ENCODE data around the gene PRKAG2.
A peak's percentile ranks its signal among the peaks of the same experiment; 100 is the strongest.

The PRKAG2 gene

GRCh38 chr7:151704299-151704959 is 172.5 kb downstream of the PRKAG2 start:
- DNase-seq: no peak

DNA sequence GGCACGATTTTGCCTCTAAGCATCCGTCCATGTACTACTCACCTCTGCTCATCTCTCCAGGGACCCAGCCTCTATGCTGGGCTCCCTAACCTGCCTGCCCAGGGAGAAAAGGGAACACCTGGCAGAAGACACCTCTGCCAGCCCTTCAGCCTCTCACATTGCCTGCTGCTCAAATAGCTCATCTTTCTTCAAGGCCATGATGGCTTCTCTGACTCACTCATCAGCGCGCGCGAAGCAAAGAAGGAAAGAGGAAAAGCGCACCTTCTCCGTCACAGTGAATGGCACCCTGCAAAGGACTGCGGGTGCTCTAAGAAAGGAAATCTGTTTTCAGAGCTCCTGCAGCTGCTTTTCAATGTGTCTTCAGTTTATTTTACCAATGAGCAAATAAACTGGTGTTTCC is 174.0 kb downstream of the PRKAG2 start:
- DNase-seq: no peak

DNA sequence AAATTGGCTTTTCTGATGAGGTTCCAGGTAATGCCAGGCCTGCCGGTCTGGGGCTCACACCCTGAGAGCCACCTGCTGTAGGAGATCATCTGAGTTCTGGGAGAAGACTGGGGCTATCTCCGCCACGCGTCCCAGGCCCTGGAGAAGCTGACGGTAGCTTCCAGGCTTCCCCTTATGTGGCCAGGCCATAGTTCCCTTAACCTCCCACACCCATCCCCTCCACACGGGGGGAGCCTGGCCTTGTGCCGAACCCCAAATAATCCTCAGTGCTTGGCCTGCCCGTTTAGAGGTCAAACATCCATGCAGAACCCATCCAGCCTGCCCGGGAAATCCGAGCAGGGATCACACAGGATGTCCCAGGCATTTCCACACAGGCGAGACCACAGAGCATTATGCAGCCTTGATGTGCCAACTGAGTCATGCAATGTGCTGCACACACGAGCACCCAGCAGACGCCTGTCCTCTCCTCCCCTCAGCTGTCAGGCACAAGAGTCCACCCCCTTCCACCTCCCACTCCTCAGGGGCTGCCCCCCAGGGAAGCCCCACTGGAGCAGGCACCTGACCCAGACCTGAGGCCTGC is 176.2 kb downstream of the PRKAG2 start:
- no peak for DNase-seq

DNA sequence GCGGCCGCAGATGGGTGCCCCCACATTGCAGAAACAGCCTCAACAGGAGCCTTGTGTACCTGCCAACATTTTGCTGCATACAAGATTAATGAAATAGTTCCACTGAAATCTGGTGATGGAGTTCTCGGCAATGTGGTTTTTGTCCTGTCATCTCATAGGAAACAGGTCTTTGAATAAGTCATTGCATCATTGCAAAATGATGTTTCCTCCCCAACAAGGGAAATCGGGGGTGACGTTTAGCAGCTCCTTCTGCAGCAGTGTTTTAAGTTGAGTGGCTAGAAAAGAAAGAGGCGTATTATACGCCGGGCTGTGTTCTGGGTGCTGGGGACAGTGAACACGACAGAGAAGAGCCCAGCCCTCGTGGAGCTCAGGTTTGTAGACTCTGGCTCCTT is 177.0 kb downstream of the PRKAG2 start:
- DNase-seq: no peak

GRCh38 chr7:151699147-151699927 is 177.6 kb downstream of the PRKAG2 start:
- no peak for DNase-seq

- DNase-seq: no peak
Observed at GRCh38 chr7:151697942-151698341, 179.0 kb downstream of the PRKAG2 start.

DNA sequence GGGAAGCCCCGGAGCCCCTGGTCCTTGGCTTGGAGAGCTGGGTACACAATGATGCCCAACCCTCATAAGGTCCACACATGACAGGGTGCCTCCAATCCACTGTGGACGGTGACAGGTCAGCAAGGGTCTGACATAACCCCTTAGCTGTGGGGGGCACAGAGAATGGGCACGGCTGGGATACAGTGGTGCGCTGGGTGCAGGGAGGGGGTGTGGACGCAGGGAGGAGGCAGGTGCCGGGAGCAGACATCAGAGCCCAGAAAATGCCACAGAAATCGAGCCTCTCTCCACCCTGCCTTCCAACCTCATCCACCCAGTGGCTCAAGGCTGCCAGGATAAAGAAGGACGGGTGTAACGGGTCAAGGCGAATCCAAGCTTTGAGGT is 179.4 kb downstream of the PRKAG2 start:
- DNase-seq: no peak

DNA sequence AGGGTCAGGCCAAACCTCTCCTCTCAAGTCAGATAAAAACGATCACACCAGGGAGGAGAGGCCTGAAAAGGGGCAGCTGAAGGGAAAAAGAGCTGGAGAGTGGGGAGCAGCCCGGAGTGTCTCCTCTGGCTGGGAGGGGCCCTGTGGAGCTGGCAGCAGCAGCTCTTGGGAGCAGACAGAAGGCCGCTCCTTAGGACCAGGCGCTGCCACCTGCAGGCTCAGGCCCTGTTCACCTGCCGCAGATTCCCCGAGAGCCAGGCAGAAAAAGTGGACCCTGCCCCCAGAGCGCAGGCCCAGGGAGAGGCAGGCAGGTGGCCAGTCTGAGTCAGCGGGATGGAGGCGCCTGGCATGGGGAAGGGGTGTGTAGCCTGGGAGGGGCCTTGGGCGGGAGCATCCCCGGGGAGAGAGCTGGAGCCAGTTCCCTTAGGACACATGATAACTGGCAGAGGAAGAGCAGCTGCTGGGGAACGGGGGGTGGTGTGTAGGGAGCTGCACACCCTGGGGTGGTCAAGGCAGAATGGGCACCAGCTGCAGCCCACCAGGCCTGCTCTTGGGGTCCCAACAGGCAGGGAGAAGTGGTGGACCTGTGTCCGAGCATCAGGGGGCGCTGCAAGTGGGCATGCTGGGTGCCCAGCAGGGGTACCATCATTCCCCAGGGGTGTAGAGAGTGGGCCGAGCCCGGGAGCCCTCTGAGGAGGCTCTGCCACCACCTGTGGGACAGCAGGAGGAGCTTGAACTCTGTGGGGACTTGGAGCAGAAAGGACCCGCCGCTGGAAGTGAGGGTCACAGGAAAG is 180.0 kb downstream of the PRKAG2 start:
- DNase-seq: peak; percentile 82

DNA sequence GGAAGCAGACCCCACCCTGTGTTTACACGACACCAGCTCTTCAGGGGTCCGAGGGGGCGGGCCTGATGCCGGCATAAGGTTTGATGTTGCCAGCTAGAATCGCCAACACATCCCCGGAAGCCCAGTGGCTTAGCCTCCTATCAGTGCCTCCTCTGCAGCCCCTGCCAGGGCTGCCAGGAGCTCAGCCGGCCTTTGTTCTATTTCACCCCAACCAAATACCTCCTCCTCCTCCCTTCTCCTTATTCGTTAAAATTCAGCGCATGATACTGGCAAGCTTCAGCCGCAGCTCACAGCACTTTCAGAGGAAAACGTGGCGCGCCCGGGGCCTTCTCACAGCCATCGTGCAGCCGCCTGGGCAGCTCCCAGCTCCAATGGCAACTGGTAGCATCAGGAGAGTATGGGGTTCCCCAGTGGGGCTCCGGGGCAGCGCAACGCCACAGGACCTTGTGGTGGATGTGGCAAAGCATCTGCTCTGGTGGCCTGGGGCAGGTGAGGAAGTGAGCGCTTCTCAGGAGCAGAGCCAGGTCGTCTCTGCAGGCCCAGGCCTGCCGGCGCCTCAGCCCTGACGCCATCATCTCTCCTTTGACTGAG is 180.9 kb downstream of the PRKAG2 start:
- no peak for DNase-seq

GRCh38 chr7:151694828-151695580 is 181.9 kb downstream of the PRKAG2 start:
- DNase-seq: no peak

DNA sequence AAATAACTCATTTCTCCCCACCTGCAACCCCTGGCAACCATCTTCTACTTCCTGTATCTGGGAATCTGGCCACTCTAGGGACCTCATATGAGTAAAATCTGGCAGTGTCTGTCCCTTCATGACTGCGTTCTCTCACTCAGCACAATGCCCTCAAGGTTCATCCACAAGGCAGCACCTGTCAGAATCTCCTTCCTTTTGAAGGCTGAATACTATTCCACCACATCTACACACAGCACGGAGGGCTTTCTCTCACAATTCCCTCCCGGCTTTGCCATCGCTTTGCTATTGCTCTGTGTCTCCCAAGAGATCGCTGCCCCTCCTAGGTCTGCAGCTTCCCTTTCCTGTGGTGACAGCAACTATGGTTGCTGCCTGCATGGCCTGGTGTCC is 182.5 kb downstream of the PRKAG2 start:
- DNase-seq: no peak

DNA sequence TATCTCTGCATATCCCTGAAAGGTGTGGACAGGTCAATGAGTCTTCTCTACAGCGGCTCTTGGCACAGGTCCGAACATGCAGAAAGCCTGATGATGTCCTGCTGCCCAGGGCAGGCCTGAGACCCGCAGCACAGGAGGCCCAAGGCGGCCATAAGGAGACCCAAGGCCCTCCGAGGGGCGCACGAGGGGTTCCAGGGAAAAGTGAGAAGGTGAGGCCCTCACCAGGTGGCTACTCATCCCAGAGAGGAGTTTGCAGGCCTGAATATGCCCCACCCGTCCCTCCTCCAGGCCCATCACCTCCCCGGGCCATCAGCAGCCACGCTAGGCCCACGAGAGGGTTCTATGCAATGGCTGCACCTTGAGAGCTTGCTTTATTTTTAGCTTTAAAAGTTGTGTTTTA is 183.8 kb downstream of the PRKAG2 start:
- DNase-seq: no peak

DNA sequence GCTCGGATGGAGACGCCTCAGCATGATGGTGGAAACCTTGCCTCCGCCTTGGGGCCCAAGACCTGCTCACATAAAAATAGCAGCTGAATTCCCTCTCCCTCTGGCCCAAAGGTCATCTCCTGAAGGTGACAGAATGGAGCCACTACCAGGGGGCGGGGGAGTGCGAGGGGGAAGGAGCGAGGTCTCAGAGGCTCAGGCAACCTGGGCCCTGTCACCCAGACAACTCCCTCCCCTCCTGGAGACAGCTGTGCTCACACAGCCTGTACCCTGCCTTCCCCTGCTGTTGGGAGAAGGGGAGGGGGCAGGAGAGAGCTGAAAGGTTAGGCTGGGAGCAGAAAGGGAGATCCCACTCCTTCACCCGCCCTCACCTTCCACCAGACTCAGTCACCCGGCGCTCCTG is 184.2 kb downstream of the PRKAG2 start:
- no peak for DNase-seq

DNA sequence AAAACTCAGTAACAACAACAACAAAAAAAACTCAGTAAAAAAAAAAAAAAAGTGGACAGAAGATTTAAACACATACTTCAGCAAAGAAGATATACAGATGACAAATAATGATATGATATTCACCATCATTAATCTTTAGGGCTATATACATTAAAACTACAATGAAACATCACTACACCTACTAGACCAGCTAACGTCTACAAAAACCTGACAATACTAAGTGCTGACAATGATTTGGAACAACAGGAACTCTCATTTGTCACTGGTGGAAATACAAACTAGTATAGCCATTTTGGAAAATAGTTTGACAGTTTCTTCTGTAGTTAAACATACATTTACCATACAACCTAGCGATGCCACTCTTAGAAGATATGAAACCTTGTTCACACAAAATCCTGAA is 185.5 kb downstream of the PRKAG2 start:
- no peak for DNase-seq

GRCh38 chr7:151690606-151691005 is 186.3 kb downstream of the PRKAG2 start:
- no peak for DNase-seq

DNA sequence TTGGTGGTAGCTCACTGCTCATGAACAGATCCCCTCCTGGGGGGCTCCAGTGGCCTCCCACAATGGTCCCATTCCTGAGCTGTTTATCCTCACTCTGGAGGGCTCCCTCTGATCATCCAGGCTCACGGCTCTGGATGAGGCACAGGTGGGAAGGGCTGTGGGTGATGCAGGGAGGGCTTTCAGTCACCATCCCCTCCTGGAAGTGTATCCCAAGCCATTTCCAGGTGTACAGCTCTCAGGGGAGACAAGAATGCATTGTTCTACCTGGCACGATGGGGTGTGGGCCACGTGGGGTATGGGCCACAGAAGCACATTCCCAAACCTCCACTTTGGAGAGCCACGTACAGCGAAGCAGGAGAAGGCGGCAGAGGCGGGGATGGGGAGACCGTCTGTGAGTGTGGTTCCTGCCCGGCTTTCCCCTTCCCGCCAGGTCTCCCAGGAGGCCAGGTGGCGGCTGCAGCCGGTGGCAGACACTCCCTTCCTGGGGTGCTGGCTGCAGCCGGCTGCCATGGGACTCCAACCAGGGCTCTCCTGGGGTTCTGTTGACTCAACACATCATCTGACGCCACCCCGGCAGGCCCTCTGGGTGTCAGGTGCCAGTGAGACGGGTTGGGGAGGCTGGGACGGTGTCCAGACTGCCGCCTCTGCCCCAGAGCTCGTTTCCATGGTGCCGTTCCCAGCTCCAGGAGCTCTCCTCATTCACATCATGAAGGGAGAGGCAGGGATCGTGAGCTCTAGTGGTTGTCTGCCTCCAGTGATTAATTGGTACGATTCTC is 187.5 kb downstream of the PRKAG2 start:
- DNase-seq: peak; percentile 92

DNA sequence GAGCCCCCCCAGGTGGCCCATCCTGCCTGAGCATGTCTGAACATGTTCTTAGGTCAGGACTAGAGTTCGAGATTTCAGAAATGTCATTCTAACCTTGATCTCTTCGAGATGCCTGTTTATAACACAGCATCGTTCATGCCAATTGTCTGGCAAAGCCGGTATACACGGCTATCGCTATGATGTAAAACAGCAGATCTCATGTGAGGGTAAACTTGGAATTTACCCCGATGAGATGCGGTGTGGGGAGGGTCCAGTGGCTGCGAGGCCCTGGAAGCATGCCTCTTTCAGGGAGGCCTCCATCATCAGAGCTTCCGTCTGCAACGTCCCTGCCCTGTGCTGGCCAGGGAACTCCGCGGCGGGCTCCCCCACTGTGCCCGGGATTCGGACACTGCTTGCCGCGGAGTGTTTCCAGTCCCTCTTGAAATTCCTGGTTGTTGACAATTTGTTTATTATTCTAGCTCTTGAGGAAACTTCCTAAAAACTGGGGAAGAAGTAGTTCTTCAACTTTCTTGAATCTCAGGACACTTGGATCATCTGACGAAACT is 188.6 kb downstream of the PRKAG2 start:
- no peak for DNase-seq

- DNase-seq: no peak
Observed at GRCh38 chr7:151687523-151688235, 189.2 kb downstream of the PRKAG2 start.

- no peak for DNase-seq
Observed at GRCh38 chr7:151686826-151687225, 190.1 kb downstream of the PRKAG2 start.

DNA sequence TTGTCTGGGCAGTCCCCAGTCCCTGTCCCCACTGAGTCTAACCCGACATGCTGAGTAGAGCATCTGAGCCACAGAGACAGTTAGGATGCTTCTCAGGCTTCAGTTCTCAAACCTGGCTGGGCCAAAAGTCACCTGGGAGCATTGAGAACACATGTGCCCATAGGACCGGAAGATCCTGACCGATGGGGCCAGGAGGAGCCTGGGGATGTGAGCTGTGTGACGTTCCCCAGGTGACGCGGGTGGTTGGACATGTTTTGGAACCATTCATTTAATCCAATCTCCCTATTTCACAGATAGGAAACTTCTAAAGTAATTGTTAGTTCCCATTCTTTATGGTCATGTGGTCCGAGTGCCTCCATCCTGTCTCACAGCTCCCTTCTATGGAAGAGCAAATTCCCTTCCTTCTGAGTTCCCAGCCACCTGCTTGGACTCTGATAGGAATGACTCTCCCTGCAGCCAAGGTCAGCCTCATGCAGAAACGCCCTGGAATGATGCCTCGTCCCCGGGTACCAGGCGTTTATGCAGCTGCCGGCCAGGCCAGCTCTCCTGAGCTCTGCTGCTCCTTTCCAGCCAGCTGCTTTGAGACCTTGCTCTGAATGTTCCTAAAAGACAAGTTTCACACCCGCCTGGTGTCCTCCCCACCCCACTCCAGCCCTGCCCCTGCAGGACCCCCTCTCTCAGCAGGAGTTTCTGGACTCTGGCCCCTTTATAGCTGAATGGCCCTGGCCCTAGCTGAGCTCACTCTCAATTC is 190.7 kb downstream of the PRKAG2 start:
- no peak for DNase-seq
